Stimulated activated naive B cell treated with anti-CD40 and anti-IgM and Interleukin-4, amounts not matched to agents 10 μg/mL and 1 μg/mL and 100 μg/mL, for 72 hours (primary cell): Measurements from ENCODE around the gene SLC35F5.
"Not testable (repeated sequence)": the region's sequence is repeated elsewhere in the genome, so short reads cannot be mapped to it uniquely, and the experiment has no call there.

Source experiments
- ATAC-seq, 2 donors: fragments of 150-1000 bp; cut with Tn5 transposase; replicated peaks; 2 replicates each; pipeline ENCODE4 v1.10.0; 2021; ENCODE audit warnings: moderate library complexity in 1 of 2
- DNase-seq: peaks from one replicate; pipeline ENCODE4 v3.0.0; 2021
- H3K27ac Mint-ChIP-seq: one replicate; pipeline ENCODE4 v1.8.0; 2022; ENCODE audit warnings: mild to moderate bottlenecking, mixed read lengths
- H3K27me3 Mint-ChIP-seq, 2 donors: one replicate each; pipeline ENCODE4 v1.8.0; 2022; ENCODE audit warnings: mixed read lengths in 2 of 2
- H3K36me3 Mint-ChIP-seq, 2 donors: one replicate each; pipeline ENCODE4 v1.8.0; 2022; ENCODE audit warnings: mixed read lengths in 2 of 2, mild to moderate bottlenecking in 1 of 2
- H3K4me1 Mint-ChIP-seq, 2 donors: one replicate each; pipeline ENCODE4 v1.8.0; 2022; ENCODE audit warnings: mixed read lengths in 2 of 2, mild to moderate bottlenecking in 1 of 2
- H3K4me3 Mint-ChIP-seq, 2 donors: one replicate each; pipeline ENCODE4 v1.8.0; 2022; ENCODE audit warnings: mild to moderate bottlenecking in 2 of 2, mixed read lengths in 2 of 2, moderate library complexity in 1 of 2
- H3K9me3 Mint-ChIP-seq, 2 donors: one replicate each; pipeline ENCODE4 v1.8.0; 2022; ENCODE audit warnings: mixed read lengths in 2 of 2, mild to moderate bottlenecking in 1 of 2

The SLC35F5 gene

GRCh38 chr2:113697516-113697915, 58.9 kb downstream of the SLC35F5 start:
- Mint-ChIP-seq H3K4me1 (peaks cover 49 to 70% of the 10 kb centered on the region in 2 donors), H3K36me3 (peaks cover 17 to 41% of the 10 kb centered on the region in 2 donors)

GRCh38 chr2:113694438-113694837, 62.0 kb downstream of the SLC35F5 start:
- Mint-ChIP-seq H3K27me3 (no peaks in the 10 kb centered on the region), H3K4me1 (peaks cover 46 to 79% of the 10 kb centered on the region in 2 donors), H3K9me3 (peaks cover 12% of the 10 kb centered on the region in 2 donors), H3K27ac (peak overlapping the region; percentile 100), H3K36me3 (peaks cover 17 to 34% of the 10 kb centered on the region in 2 donors), H3K4me3 (peak overlapping the region in 1 of 2 donors; percentile 81)
- ATAC-seq (no peak), DNase-seq (no peak)

More at GRCh38 chr2:113697516-113697915, 58.9 kb downstream of the SLC35F5 start:
- Mint-ChIP-seq H3K27ac (peak overlapping the region; percentile 62), H3K9me3 (peaks cover 11 to 12% of the 10 kb centered on the region in 2 donors), H3K27me3 (no peaks in the 10 kb centered on the region), H3K4me3 (no peak overlapping the region)
- no peak for ATAC-seq
- no peak for DNase-seq

GRCh38 chr2:113692698-113693428, 63.6 kb downstream of the SLC35F5 start:
- H3K4me3 Mint-ChIP-seq = peak overlapping the region; percentile 81 to 82
- peaks cover 39 to 80% of the 10 kb centered on the region in 2 donors for H3K4me1 Mint-ChIP-seq
- ATAC-seq = peak; percentile 82 to 84
- peaks cover 17 to 33% of the 10 kb centered on the region in 2 donors for H3K36me3 Mint-ChIP-seq
- H3K27ac Mint-ChIP-seq = peak overlapping the region; percentile 100
- no peaks in the 10 kb centered on the region for H3K27me3 Mint-ChIP-seq
- peak; percentile 64 for DNase-seq
- H3K9me3 Mint-ChIP-seq = peaks cover 12% of the 10 kb centered on the region in 2 donors

- Mint-ChIP-seq H3K4me1 (peaks cover 27 to 62% of the 10 kb centered on the region in 2 donors), H3K9me3 (peaks cover 5 to 12% of the 10 kb centered on the region in 2 donors), H3K36me3 (peaks cover 10 to 21% of the 10 kb centered on the region in 2 donors), H3K27ac (peak overlapping the region; percentile 90)
- H3K27me3 Mint-ChIP-seq, ATAC-seq, H3K4me3 Mint-ChIP-seq: not testable (repeated sequence)
- DNase-seq = peak; percentile 29
Measured at GRCh38 chr2:113690871-113691270, 65.6 kb downstream of the SLC35F5 start.

GRCh38 chr2:113686537-113686936, 69.9 kb downstream of the SLC35F5 start:
- no peak for DNase-seq
- Mint-ChIP-seq H3K27ac (no peak overlapping the region), H3K27me3 (no peaks in the 10 kb centered on the region), H3K9me3 (peaks cover 4% of the 10 kb centered on the region in 2 donors), H3K36me3 (peaks cover 0 to 4% of the 10 kb centered on the region in 2 donors), H3K4me3 (no peak overlapping the region), H3K4me1 (peaks cover 9 to 31% of the 10 kb centered on the region in 2 donors)
- no peak for ATAC-seq

- Mint-ChIP-seq H3K9me3 (peaks cover 4% of the 10 kb centered on the region in 2 donors), H3K4me3 (no peak overlapping the region), H3K27ac (no peak overlapping the region), H3K4me1 (peaks cover 4 to 21% of the 10 kb centered on the region in 2 donors), H3K36me3 (peaks cover 1 to 4% of the 10 kb centered on the region in 2 donors), H3K27me3 (no peaks in the 10 kb centered on the region)
- no peak for ATAC-seq
- DNase-seq = no peak
Measured at GRCh38 chr2:113685471-113685870, 71.0 kb downstream of the SLC35F5 start.

- H3K27me3 Mint-ChIP-seq = no peaks in the 10 kb centered on the region
- H3K4me3 Mint-ChIP-seq = no peak overlapping the region
- no peak for ATAC-seq
- no peak overlapping the region for H3K27ac Mint-ChIP-seq
- H3K36me3 Mint-ChIP-seq = peaks cover 0 to 1% of the 10 kb centered on the region in 2 donors
- H3K4me1 Mint-ChIP-seq = peaks cover 4 to 17% of the 10 kb centered on the region in 2 donors
- H3K9me3 Mint-ChIP-seq = peaks cover 0 to 4% of the 10 kb centered on the region in 2 donors
- no peak for DNase-seq
Measured at GRCh38 chr2:113679457-113679856, 77.0 kb downstream of the SLC35F5 start.

GRCh38 chr2:113677330-113677729, 79.1 kb downstream of the SLC35F5 start:
- ATAC-seq (no peak), DNase-seq (no peak)
- peaks cover 0 to 1% of the 10 kb centered on the region in 2 donors for H3K36me3 Mint-ChIP-seq
- H3K27me3 Mint-ChIP-seq = no peaks in the 10 kb centered on the region
- H3K9me3 Mint-ChIP-seq = no peaks in the 10 kb centered on the region
- H3K4me1 Mint-ChIP-seq = peaks cover 7 to 22% of the 10 kb centered on the region in 2 donors
- H3K4me3 Mint-ChIP-seq = no peak overlapping the region
- no peak overlapping the region for H3K27ac Mint-ChIP-seq

GRCh38 chr2:113676623-113677266, 79.7 kb downstream of the SLC35F5 start:
- Mint-ChIP-seq H3K27me3 (no peaks in the 10 kb centered on the region), H3K4me1 (peaks cover 5 to 22% of the 10 kb centered on the region in 2 donors), H3K36me3 (peaks cover 0 to 1% of the 10 kb centered on the region in 2 donors), H3K27ac (peak overlapping the region; percentile 25), H3K9me3 (no peaks in the 10 kb centered on the region), H3K4me3 (no peak overlapping the region)
- DNase-seq (no peak), ATAC-seq (no peak)

- peaks cover 5 to 22% of the 10 kb centered on the region in 2 donors for H3K4me1 Mint-ChIP-seq
- DNase-seq = no peak
- no peak overlapping the region for H3K27ac Mint-ChIP-seq
- H3K27me3 Mint-ChIP-seq = no peaks in the 10 kb centered on the region
- H3K36me3 Mint-ChIP-seq = no peaks in the 10 kb centered on the region
- H3K9me3 Mint-ChIP-seq = no peaks in the 10 kb centered on the region
- H3K4me3 Mint-ChIP-seq = no peak overlapping the region
- ATAC-seq = no peak
Measured at GRCh38 chr2:113675875-113676274, 80.6 kb downstream of the SLC35F5 start.

- Mint-ChIP-seq H3K27me3 (no peaks in the 10 kb centered on the region), H3K9me3 (no peaks in the 10 kb centered on the region), H3K27ac (no peak overlapping the region), H3K4me3 (no peak overlapping the region), H3K4me1 (peaks cover 4 to 20% of the 10 kb centered on the region in 2 donors), H3K36me3 (no peaks in the 10 kb centered on the region)
- no peak for ATAC-seq
- no peak for DNase-seq
Measured at GRCh38 chr2:113672326-113672932, 84.0 kb downstream of the SLC35F5 start.

- not testable (repeated sequence) for H3K4me1 Mint-ChIP-seq, H3K9me3 Mint-ChIP-seq, H3K27ac Mint-ChIP-seq, H3K27me3 Mint-ChIP-seq, H3K4me3 Mint-ChIP-seq, H3K36me3 Mint-ChIP-seq, DNase-seq, ATAC-seq
Measured at GRCh38 chr2:113669013-113669412, 87.4 kb downstream of the SLC35F5 start.

GRCh38 chr2:113664761-113665533, 91.5 kb downstream of the SLC35F5 start:
- H3K27ac Mint-ChIP-seq, H3K4me3 Mint-ChIP-seq, DNase-seq, H3K4me1 Mint-ChIP-seq, ATAC-seq, H3K36me3 Mint-ChIP-seq, H3K9me3 Mint-ChIP-seq, H3K27me3 Mint-ChIP-seq: not testable (repeated sequence)
